Upper lobe of right lung (tissue), 1 donor: ENCODE data around the gene SNX33. TPM values are rescaled to one million over a fixed set of nuclear protein-coding genes. Genes with fewer than 3 reads are reported as not detected.
"Not testable (repeated sequence)": the region's sequence is repeated elsewhere in the genome, so short reads cannot be mapped to it uniquely, and the experiment has no call there.

ENCODE experiments used
- ATAC-seq: fragments of 200-7000 bp; cut with Tn5 transposase; one replicate; pipeline ENCODE4 v1.9.1; 2020; ENCODE audit warnings: mild to moderate bottlenecking, moderate library complexity
- DNase-seq: peaks from one replicate; pipeline ENCODE4 v3.0.0-alpha.2; 2020
- H3K27ac ChIP-seq: fragments of 200-600 bp; one replicate; pipeline ENCODE4 v1.8.0; 2022
- H3K27me3 ChIP-seq: fragments of 200-600 bp; one replicate; pipeline ENCODE4 v1.8.0; 2022; ENCODE audit warnings: mild to moderate bottlenecking
- H3K36me3 ChIP-seq: fragments of 200-600 bp; one replicate; pipeline ENCODE4 v1.8.0; 2022
- H3K4me1 ChIP-seq: fragments of 200-600 bp; one replicate; pipeline ENCODE4 v1.8.0; 2022
- H3K4me3 ChIP-seq: fragments of 200-600 bp; one replicate; pipeline ENCODE4 v1.8.0; 2022; ENCODE audit warnings: mild to moderate bottlenecking
- H3K9me3 ChIP-seq: fragments of 200-600 bp; one replicate; pipeline ENCODE4 v1.8.0; 2022
- CTCF ChIP-seq: fragments of 200-600 bp; IDR thresholded peaks from one replicate; pipeline ENCODE4 v1.8.0; 2022; ENCODE audit warnings: antibody characterized with exemption
- intact Hi-C: fragments of 100-400 bp; cut with DNase I; formaldehyde crosslinking; loops from one replicate; pipeline ENCODE4 v1.11.0; 2022
- total RNA-seq: library from RNA; stranded (reverse); fragmentation: NEBNext Ultra II Directional; extraction: Animal tissue kit (Norgen Biotek cat#: 25700); gene quantifications from one replicate; pipeline ENCODE4 v1.2.1, GENCODE V29; 2021
- donor health status: DM: no; HTN: yes; CAD: no; lungs with severe emphysema.

SNX33 gene
- total RNA-seq, 1 donor from 2014 or later, result 31.0 TPM

- TF ChIP-seq CTCF, result no peak
- H3K27me3 ChIP-seq, result no peaks in the 10 kb centered on the region
- H3K27ac ChIP-seq, result no peak overlapping the region
- no peak overlapping the region for H3K4me3 ChIP-seq
- H3K36me3 ChIP-seq, result no peaks in the 10 kb centered on the region
- no peaks in the 10 kb centered on the region for H3K4me1 ChIP-seq
- DNase-seq (no peak), ATAC-seq (no peak)
- H3K9me3 ChIP-seq, result no peaks in the 10 kb centered on the region
- intact Hi-C loops, result no loop called here
Measured at GRCh38 chr15:75705854-75706681, 58.4 kb downstream of the SNX33 start.

- ATAC-seq (no peak), DNase-seq (no peak)
- Histone ChIP-seq H3K9me3 (no peaks in the 10 kb centered on the region), H3K27me3 (no peaks in the 10 kb centered on the region), H3K27ac (no peak overlapping the region), H3K4me3 (no peak overlapping the region), H3K36me3 (no peaks in the 10 kb centered on the region), H3K4me1 (no peaks in the 10 kb centered on the region)
- no peak for TF ChIP-seq CTCF
- intact Hi-C loops, result no loop called here
Measured at GRCh38 chr15:75706682-75706954, 58.9 kb downstream of the SNX33 start.

- ATAC-seq, result peak; percentile 19
- H3K27ac ChIP-seq, DNase-seq: not testable (repeated sequence)
Measured at GRCh38 chr15:75709458-75709857, 61.7 kb downstream of the SNX33 start.

GRCh38 chr15:75710874-75711273, 63.2 kb downstream of the SNX33 start:
- H3K27me3 ChIP-seq, H3K4me1 ChIP-seq, H3K27ac ChIP-seq, H3K4me3 ChIP-seq, DNase-seq, ATAC-seq, H3K36me3 ChIP-seq, H3K9me3 ChIP-seq, intact Hi-C loops: not testable (repeated sequence)

More at GRCh38 chr15:75709458-75709857, 61.7 kb downstream of the SNX33 start:
- H3K27me3 ChIP-seq, H3K4me3 ChIP-seq, H3K36me3 ChIP-seq, H3K9me3 ChIP-seq, H3K4me1 ChIP-seq, intact Hi-C loops: not testable (repeated sequence)

GRCh38 chr15:75711495-75711894, 63.8 kb downstream of the SNX33 start:
- H3K4me3 ChIP-seq, ATAC-seq, DNase-seq, H3K36me3 ChIP-seq, H3K27ac ChIP-seq, intact Hi-C loops, H3K27me3 ChIP-seq, H3K4me1 ChIP-seq, H3K9me3 ChIP-seq: not testable (repeated sequence)

Other genes with a start within 250 kb of the SNX33 start
- 56.0 TPM for gene SIN3A, start 196.2 kb upstream of the SNX33 start, total RNA-seq
- 26.0 TPM for gene PTPN9, start 68.6 kb upstream of the SNX33 start, total RNA-seq
- gene SNUPN, start 22.2 kb upstream of the SNX33 start, total RNA-seq, result 23.5 TPM
- 54.9 TPM for gene IMP3, start 7.7 kb upstream of the SNX33 start, total RNA-seq
- 12.6 TPM for gene CSPG4, start 64.9 kb downstream of the SNX33 start, total RNA-seq
- gene UBE2Q2, start 195.5 kb downstream of the SNX33 start, total RNA-seq, result 29.6 TPM